Measurements from ENCODE around the gene SLCO2A1. TPM values are rescaled to one million over a fixed set of nuclear protein-coding genes. Genes with fewer than 3 reads are reported as not detected.
A peak's percentile ranks its signal among the peaks of the same experiment; 100 is the strongest.

The SLCO2A1 gene
- total and polyA plus RNA-seq, 8 donors = 34.7 to 180 (median 57.6) TPM

- DNase-seq (peak in 1 of 4 donors; percentile 21), ATAC-seq (peak; percentile 41)
- H3K4me3 ChIP-seq = peak overlapping the region; percentile 44 to 52
- no peak for TF ChIP-seq CTCF (IDR thresholded peaks at IDR 0.05)
- no peaks in the 10 kb centered on the region for H3K9me3 ChIP-seq
- intact Hi-C loops (cut with DNase I) = no loop called here
- H3K27ac ChIP-seq = no peak overlapping the region
- H3K4me1 ChIP-seq = peaks cover 0 to 16% of the 10 kb centered on the region in 2 donors
- H3K36me3 ChIP-seq = no peaks in the 10 kb centered on the region
- H3K27me3 ChIP-seq = peaks cover 0 to 44% of the 10 kb centered on the region in 2 donors
Observed at GRCh38 chr3:133896002-133896761, 133.5 kb downstream of the SLCO2A1 start.

GRCh38 chr3:133895208-133896001 lies 134.3 kb downstream of the SLCO2A1 start, which contains the start of gene RAB6B:
Gene RAB6B, minus strand, starts transcription at chr3:133895882. Its CDS starts 416 bp downstream, at chr3:133895466.
- Histone ChIP-seq H3K4me1 (peaks cover 0 to 16% of the 10 kb centered on the region in 2 donors), H3K9me3 (no peaks in the 10 kb centered on the region), H3K4me3 (peak within 1 kb of the TSS; percentile 44 to 52), H3K36me3 (no peaks in the 10 kb centered on the region), H3K27me3 (peaks cover 0 to 44% of the 10 kb centered on the region in 2 donors), H3K27ac (no peak within 1 kb of the TSS)
- peak; percentile 94 for ATAC-seq
- intact Hi-C loops (cut with DNase I) = no loop called here
- TF ChIP-seq CTCF (IDR thresholded peaks at IDR 0.05) = no peak
- DNase-seq = peak in 2 of 4 donors; percentile 59 to 74

- Histone ChIP-seq H3K4me3 (peak overlapping the region; percentile 44 to 52), H3K36me3 (no peaks in the 10 kb centered on the region), H3K4me1 (peaks cover 0 to 16% of the 10 kb centered on the region in 2 donors), H3K27me3 (peaks cover 0 to 44% of the 10 kb centered on the region in 2 donors), H3K9me3 (no peaks in the 10 kb centered on the region), H3K27ac (no peak overlapping the region)
- ATAC-seq (peak; percentile 59), DNase-seq (peak in 1 of 4 donors; percentile 13)
- intact Hi-C loops (cut with DNase I) = no loop called here
- TF ChIP-seq CTCF (IDR thresholded peaks at IDR 0.05) = no peak
Observed at GRCh38 chr3:133894353-133895207, 135.1 kb downstream of the SLCO2A1 start.

GRCh38 chr3:133893683-133894352 lies 135.9 kb downstream of the SLCO2A1 start:
- intact Hi-C loops (cut with DNase I) = no loop called here
- H3K4me3 ChIP-seq = no peak overlapping the region
- no peak for TF ChIP-seq CTCF (IDR thresholded peaks at IDR 0.05)
- H3K27me3 ChIP-seq = peaks cover 0 to 44% of the 10 kb centered on the region in 2 donors
- no peak for ATAC-seq
- no peaks in the 10 kb centered on the region for H3K9me3 ChIP-seq
- no peak for DNase-seq
- H3K4me1 ChIP-seq = peaks cover 0 to 16% of the 10 kb centered on the region in 2 donors
- H3K36me3 ChIP-seq = no peaks in the 10 kb centered on the region
- H3K27ac ChIP-seq = no peak overlapping the region
